ENCODE data around the gene NHERF1. TPM values are rescaled to one million over a fixed set of nuclear protein-coding genes. Genes with fewer than 3 reads are reported as not detected.

The NHERF1 gene
- total and polyA plus RNA-seq, 9 of the 15 experiments (the other 6 are each of a cell fraction or from before 2014, with no cell fraction given): 11.4 to 79.9 (median 36.9) TPM

GRCh38 chr17:74744714-74745547, 3.5 kb upstream of the NHERF1 start:
- Histone ChIP-seq H3K4me1 (replicated peaks in 1 of 2; ENCODE audit: control insufficient read depth in 2 of 2, insufficient read depth in 2 of 2, low read length in 2 of 2) (peaks cover 28 to 50% of the 10 kb centered on the region in 2 experiments), H3K9me1 (ENCODE audit: control insufficient read depth, insufficient read depth, low read length) (no peaks in the 10 kb centered on the region), H3K79me2 (ENCODE audit: control insufficient read depth, insufficient read depth, low read length) (peaks cover 15% of the 10 kb centered on the region), H3K4me3 (no peak overlapping the region), H3K27ac (ENCODE audit: extremely low read depth, low read depth, low read length) (no peak overlapping the region), H3K4me2 (ENCODE audit: insufficient read depth, low read length) (no peak overlapping the region; the same call in 1 of the 2 replicates), H3K36me3 (ENCODE audit: control insufficient read depth, insufficient read depth, low read length) (no peaks in the 10 kb centered on the region), H2AFZ (ENCODE audit: low read depth, low read length) (peak overlapping the region; percentile 35), H3K9ac (ENCODE audit: insufficient read depth in 1 of 2, low read depth in 2 of 2, low read length in 2 of 2) (peak overlapping the region in 1 of 2 experiments; percentile 30; a peak in 1 of 4 replicates), H3K27me3 (ENCODE audit: control insufficient read depth in 2 of 2, insufficient read depth in 2 of 2, low read length in 2 of 2) (peaks cover 7 to 28% of the 10 kb centered on the region in 2 experiments; a peak in 3 of 5 replicates), H4K20me1 (replicated peaks; ENCODE audit: control insufficient read depth, insufficient read depth, low read length) (peaks cover 8% of the 10 kb centered on the region; the same call in 1 of the 2 replicates), H3K9me3 (replicated peaks; ENCODE audit: control insufficient read depth, insufficient read depth, low read depth, low read length) (no peaks in the 10 kb centered on the region)
- no TSS peak for BruUV-seq (replicated peaks)
- ATAC-seq: peak; percentile 24
- in situ Hi-C loops (cut with MboI): loop anchor here (5.0 kb wide), 1 partner anchor 212 kb away; no protein-coding TSS in a partner anchor
- peak; percentile 91 for FAIRE-seq
- peak; percentile 79 to 88 (median 80) for DNase-seq (ENCODE audit: extremely low read depth in 1 of 4, low spot score in 3 of 4)
- intact Hi-C loops (cut with micrococcal nuclease): loop anchor here (1.0 to 5.0 kb wide), 4 partner anchors 36 to 215 kb away; no protein-coding TSS in a partner anchor
- POLR2A ChIA-PET: interaction anchor here (0.5 to 2.4 kb wide), 13 partner anchors 9 to 1029 kb away, joined by 3 to 6 read pairs (median 4); partner anchors contain the start of gene FDXR
- CTCF ChIA-PET (ENCODE audit: low intra/inter-chr PET ratio): interaction anchor here (0.5 to 3.9 kb wide), 15 partner anchors 8 to 376 kb away, joined by 3 to 41 read pairs (median 4); partner anchors contain the start of genes GRIN2C and NAT9
- 42% methylated on average over 17 of the region's 24 CpGs for WGBS (ENCODE audit: insufficient coverage, low coverage, missing lambda C conversion rate)
- TF ChIP-seq GABPA (tag; conservative IDR thresholded peaks at IDR 0.05; ENCODE audit: low read depth) (no peak), WHSC1 (IDR thresholded peaks at IDR 0.05; ENCODE audit: low read length) (no peak), CHAMP1 (IDR thresholded peaks at IDR 0.05) (no peak), BCOR (IDR thresholded peaks at IDR 0.05) (no peak), ZNF407 (IDR thresholded peaks at IDR 0.05; ENCODE audit: low read depth) (no peak), CC2D1A (IDR thresholded peaks at IDR 0.05) (peak; percentile 85), XRCC5 (IDR thresholded peaks at IDR 0.05; ENCODE audit: low read depth, low read length) (peak; percentile 90), U2AF2 (optimal IDR thresholded peaks at IDR 0.05; ENCODE audit: low read depth, low read length) (no peak), MYNN (IDR thresholded peaks at IDR 0.05) (no peak), MYNN (CRISPR knock-in tag; IDR thresholded peaks at IDR 0.05) (no peak), ZKSCAN1 (IDR thresholded peaks at IDR 0.05; ENCODE audit: low read depth, low read length) (no peak)
